Measurements from ENCODE around the gene BACH2.

BACH2 gene

GRCh38 chr6:90015883-90016282 is 280.8 kb downstream of the BACH2 start:
- no peak for DNase-seq

DNA sequence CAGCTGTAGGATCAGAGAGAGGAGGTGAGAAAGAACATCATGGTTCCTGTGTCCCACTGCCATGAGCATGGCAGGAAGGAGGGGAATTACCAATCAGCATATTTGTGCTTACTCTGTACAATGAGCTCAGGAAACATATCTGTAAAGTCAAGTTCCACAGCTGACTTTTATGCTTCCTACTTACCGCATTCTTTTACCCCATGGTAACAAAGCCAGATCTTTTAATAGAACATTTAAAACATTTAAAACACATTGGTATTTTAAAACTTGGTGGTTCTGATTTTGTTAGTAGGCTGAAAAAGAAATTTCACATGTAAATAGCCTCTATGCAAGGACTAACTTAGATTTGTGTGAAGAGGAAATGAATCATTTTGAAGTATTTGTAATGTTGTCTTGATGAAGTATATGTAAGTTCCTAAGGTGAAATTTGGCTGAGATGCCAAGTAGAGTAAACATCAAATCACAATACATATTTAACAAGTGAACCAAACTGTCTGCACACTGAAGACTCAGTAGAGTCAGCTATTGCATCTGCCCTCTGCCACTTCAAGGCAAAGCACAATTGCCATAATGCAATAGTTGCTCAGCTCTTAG is 287.6 kb downstream of the BACH2 start:
- no peak for DNase-seq

GRCh38 chr6:90008189-90008907 is 288.3 kb downstream of the BACH2 start:
- DNase-seq, result no peak

- no peak for DNase-seq
Observed at GRCh38 chr6:90005048-90005827, 291.4 kb downstream of the BACH2 start.

DNA sequence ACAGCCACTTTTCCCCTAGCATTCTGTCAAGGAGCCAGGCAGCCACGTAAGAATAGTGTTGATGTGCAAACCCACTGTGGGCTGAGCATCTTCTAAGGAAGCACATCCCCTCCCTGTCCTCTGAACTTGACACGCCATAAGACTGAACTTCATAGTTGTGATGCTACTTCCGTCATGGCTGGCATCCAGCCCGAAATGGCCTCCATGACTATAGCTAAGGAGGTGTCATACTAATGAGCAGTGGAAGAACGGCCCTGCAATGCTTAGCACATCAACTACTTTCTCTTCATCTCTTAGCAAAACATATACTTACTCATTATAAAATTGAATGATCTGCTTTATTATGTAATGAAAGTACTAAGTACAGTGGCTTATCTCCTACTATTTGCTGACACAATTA is 292.1 kb downstream of the BACH2 start:
- DNase-seq, result no peak

DNA sequence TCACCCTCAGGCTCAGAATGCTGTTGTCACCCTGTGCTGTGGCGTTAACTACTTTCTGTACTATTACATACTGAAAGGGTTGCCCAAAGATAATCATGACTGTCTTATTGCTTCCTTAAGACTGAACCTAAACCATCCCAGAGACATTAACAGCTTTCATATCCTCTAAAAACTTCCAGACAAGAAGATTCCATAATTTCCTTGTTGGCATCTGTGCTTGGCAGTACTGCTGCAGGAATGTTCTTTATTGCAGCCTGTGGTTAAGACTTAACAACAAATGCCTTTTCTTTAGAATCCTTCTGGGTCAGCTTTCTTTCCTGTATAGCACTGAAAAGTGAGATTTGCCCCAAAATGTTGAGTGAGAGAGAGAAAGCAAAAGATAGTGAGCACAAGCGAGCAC is 292.7 kb downstream of the BACH2 start:
- no peak for DNase-seq

- DNase-seq, result no peak
Observed at GRCh38 chr6:90003069-90003795, 293.4 kb downstream of the BACH2 start.

- DNase-seq, result no peak
Observed at GRCh38 chr6:90000864-90001731, 295.5 kb downstream of the BACH2 start.

- no peak for DNase-seq
Observed at GRCh38 chr6:89999945-90000825, 296.5 kb downstream of the BACH2 start.

DNA sequence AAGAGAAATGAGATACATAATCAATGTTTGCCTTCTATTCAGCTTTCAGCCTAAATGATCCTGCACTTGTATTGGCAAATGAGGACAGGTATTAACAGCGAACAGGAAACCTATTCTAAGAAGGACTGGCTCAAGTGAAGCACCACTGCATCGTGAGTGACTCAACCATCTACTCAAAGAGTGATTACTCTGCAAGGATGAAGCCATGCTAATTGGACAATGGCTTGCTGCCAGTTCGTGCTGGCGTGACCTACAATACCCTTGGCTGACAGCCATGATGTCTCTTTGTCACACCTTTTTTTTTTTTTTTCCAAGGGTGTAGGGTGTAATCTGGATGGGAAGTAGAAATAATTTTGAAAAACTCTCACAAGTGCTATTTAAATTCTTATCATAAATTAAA is 297.5 kb downstream of the BACH2 start:
- no peak for DNase-seq

- no peak for DNase-seq
Observed at GRCh38 chr6:89997456-89998445, 298.9 kb downstream of the BACH2 start.

DNA sequence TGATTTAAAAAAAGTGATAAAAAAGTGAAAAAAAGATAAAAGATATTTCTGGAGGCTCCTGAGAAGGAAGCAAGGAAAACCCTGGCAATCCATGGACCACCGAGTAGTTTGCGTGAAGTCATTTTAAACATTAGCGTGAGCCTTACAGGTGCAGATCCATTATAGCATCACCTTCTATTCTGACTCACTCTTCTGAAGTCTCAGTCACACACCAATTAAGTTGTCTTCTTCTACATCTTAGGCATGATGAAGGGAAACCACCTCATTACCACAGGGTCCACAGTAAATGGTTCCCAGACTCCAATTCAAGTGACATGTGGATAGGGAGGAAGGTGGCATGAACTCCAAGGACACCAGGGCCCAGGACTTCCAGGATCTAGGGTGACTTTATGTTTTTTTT is 303.2 kb downstream of the BACH2 start:
- DNase-seq, result no peak

DNA sequence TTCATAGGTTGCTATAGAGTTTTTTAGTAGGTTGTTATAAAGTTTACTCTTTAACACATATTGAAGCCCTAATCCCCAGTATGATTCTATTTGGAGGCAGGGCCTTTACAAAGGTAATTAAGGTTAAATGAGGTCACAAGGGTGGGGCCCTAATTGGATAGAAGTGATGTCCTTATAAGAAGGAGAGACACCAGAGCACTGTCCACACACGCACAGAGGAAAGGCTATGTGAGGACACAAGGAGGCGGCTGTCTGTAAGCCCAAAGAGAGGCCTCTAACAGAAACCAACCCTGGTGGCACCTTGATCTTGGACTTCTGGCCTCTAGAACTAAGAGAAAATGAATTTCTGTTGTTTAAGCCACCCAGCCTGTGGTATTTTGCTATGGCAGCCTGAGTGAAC is 303.8 kb downstream of the BACH2 start:
- no peak for DNase-seq

GRCh38 chr6:89989742-89990141 is 306.9 kb downstream of the BACH2 start:
- no peak for DNase-seq

DNA sequence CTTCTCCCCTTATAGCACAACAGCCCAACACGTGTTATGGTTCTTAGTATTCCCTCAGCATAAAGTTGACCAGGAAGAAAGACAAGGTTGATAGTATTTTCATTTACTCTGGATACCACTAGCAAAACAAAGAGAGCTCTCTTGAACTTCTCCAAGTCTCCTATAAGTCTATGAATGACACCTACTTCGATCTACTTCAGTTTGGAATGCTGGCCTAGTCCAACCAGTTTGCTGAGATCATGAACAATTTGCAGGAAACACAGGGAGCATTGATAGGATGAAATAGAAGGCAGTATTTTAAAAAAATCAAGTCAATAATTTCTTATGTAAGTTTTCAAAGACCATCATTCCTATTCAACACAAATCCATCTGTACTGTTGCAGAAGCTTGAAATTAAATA is 308.8 kb downstream of the BACH2 start:
- DNase-seq, result no peak

DNA sequence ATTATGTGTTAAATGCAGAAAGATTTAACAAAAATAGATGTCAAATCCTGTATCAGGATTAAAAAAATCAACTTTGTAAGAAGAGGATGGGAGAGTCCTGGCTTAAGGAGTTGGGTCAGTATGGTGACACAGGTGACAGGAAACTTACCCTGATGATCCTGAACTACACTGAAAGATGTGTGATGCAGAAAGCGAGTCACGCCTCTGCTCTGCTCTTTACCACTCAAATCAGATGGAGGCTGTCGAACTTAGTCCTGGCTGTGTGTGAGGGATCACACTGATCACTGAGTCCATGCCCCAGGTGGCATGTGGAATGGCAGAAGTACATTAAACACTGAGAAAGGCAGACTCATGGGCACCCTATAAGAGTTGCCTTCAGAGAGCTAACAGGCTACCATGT is 309.5 kb downstream of the BACH2 start:
- no peak for DNase-seq

GRCh38 chr6:89986650-89987074 is 310.0 kb downstream of the BACH2 start:
- DNase-seq, result no peak

- no peak for DNase-seq
Observed at GRCh38 chr6:89985751-89986493, 310.7 kb downstream of the BACH2 start.
